Glutamatergic neuron (in vitro differentiated cells): ENCODE measurements around the gene NID1. TPM values are rescaled to one million over a fixed set of nuclear protein-coding genes. Genes with fewer than 3 reads are reported as not detected.
A peak's percentile ranks its signal among the peaks of the same experiment; 100 is the strongest.

Source experiments
- DNase-seq: peaks from one replicate; pipeline ENCODE4 v3.0.0; 2022
- H3K27ac Mint-ChIP-seq: one replicate; pipeline ENCODE4 v1.8.0; 2020; ENCODE audit warnings: mild to moderate bottlenecking, mixed read lengths, inconsistent platforms; ENCODE audit not compliant: unreplicated experiment
- H3K27me3 Mint-ChIP-seq: one replicate; pipeline ENCODE4 v1.8.0; 2020; ENCODE audit warnings: mild to moderate bottlenecking, moderate library complexity, mixed read lengths, inconsistent platforms; ENCODE audit not compliant: unreplicated experiment
- H3K36me3 Mint-ChIP-seq: one replicate; pipeline ENCODE4 v1.8.0; 2020; ENCODE audit warnings: mild to moderate bottlenecking, mixed read lengths, inconsistent platforms; ENCODE audit not compliant: unreplicated experiment
- H3K4me1 Mint-ChIP-seq: one replicate; pipeline ENCODE4 v1.8.0; 2020; ENCODE audit warnings: mild to moderate bottlenecking, low read depth, mixed read lengths, inconsistent platforms; ENCODE audit not compliant: unreplicated experiment
- H3K4me3 Mint-ChIP-seq: one replicate; pipeline ENCODE4 v1.8.0; 2020; ENCODE audit warnings: mild to moderate bottlenecking, mixed read lengths, inconsistent platforms; ENCODE audit not compliant: unreplicated experiment
- H3K9me3 Mint-ChIP-seq: one replicate; pipeline ENCODE4 v1.8.0; 2020; ENCODE audit warnings: mild to moderate bottlenecking, moderate library complexity, mixed read lengths, inconsistent platforms; ENCODE audit not compliant: unreplicated experiment
- total RNA-seq: library from RNA; stranded (reverse); fragmentation: NEBNext Ultra II Directional; extraction: Animal tissue kit (Norgen Biotek cat#: 25700); gene quantifications from one replicate; pipeline ENCODE4 v1.2.1, GENCODE V29; 2021; ENCODE audit not compliant: unreplicated experiment
- TF ChIP-seq, protein P1 (sequence below): fragments of 200-600 bp; sonication (generic); IDR thresholded peaks from one replicate; pipeline ENCODE4 v1.5.0; 2021; ENCODE audit not compliant: partially characterized antibody, unreplicated experiment

The NID1 gene
- total RNA-seq, 1 donor from 2014 or later: 1.4 TPM

DNA sequence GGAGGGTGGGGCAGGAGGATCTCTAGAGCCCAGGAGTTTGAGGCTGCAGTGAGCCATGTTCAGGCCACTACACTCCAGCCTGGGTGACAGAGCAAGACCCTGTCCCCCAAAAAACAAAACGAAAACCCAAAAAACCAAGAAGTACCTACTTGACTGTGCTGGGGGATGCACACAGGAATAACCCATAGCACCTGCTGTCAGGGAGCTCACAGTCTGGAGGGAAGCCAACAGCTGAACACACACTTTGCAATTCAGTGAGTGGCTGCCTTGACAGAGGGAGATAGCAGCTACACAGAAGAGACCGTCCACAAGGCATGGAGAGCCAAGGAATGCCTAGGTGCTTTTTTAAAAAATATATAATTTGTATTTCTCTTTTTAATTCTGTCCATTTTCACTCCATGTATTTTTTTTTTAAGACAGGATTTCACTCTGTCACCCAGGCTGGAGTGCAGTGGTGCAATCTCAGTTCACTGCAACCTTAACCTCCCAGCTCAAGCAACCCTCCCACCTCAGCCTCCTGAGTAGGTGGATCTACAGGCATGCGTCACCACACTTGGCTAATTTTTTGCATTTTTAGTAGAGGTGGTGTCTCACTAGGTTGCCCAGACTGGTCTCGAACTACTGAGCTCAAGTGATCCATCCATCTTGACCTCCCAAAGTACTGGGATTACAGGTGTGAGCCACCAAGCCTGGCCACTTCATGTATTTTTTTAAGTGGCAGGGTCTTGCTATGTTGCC is 68.7 kb downstream of the NID1 start:
- H3K9me3 Mint-ChIP-seq: peaks cover 3% of the 10 kb centered on the region
- peaks cover 6% of the 10 kb centered on the region for H3K36me3 Mint-ChIP-seq
- no peak for DNase-seq
- H3K4me3 Mint-ChIP-seq: no peak overlapping the region
- no peak overlapping the region for H3K27ac Mint-ChIP-seq
- no peaks in the 10 kb centered on the region for H3K4me1 Mint-ChIP-seq
- peaks cover 10% of the 10 kb centered on the region for H3K27me3 Mint-ChIP-seq
- TF ChIP-seq, protein P1, sequence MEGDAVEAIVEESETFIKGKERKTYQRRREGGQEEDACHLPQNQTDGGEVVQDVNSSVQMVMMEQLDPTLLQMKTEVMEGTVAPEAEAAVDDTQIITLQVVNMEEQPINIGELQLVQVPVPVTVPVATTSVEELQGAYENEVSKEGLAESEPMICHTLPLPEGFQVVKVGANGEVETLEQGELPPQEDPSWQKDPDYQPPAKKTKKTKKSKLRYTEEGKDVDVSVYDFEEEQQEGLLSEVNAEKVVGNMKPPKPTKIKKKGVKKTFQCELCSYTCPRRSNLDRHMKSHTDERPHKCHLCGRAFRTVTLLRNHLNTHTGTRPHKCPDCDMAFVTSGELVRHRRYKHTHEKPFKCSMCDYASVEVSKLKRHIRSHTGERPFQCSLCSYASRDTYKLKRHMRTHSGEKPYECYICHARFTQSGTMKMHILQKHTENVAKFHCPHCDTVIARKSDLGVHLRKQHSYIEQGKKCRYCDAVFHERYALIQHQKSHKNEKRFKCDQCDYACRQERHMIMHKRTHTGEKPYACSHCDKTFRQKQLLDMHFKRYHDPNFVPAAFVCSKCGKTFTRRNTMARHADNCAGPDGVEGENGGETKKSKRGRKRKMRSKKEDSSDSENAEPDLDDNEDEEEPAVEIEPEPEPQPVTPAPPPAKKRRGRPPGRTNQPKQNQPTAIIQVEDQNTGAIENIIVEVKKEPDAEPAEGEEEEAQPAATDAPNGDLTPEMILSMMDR: no peak

DNA sequence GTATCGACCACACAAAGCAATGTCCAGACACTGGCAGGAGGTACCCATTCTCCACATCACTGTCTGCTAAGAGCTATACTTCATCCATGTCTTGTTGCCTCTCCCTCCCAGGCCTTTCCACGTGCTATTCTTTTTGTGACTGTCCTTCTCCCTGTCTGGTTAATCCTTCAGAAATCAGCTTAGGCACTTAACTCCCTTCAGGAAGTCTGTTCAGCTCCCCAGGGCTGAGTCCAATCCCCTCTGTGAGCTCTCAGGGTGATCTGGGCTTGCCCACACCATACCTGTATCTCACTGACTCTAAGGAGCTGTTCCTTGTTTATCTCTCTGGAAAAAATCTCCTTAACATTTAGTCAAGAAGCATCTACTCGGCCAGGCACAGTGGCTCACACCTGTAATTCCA is 69.4 kb downstream of the NID1 start:
- Mint-ChIP-seq H3K9me3 (peaks cover 4% of the 10 kb centered on the region), H3K4me1 (no peaks in the 10 kb centered on the region), H3K27ac (no peak overlapping the region), H3K27me3 (peaks cover 10% of the 10 kb centered on the region), H3K36me3 (peaks cover 10% of the 10 kb centered on the region), H3K4me3 (no peak overlapping the region)
- TF ChIP-seq, protein P1: no peak
- no peak for DNase-seq

DNA sequence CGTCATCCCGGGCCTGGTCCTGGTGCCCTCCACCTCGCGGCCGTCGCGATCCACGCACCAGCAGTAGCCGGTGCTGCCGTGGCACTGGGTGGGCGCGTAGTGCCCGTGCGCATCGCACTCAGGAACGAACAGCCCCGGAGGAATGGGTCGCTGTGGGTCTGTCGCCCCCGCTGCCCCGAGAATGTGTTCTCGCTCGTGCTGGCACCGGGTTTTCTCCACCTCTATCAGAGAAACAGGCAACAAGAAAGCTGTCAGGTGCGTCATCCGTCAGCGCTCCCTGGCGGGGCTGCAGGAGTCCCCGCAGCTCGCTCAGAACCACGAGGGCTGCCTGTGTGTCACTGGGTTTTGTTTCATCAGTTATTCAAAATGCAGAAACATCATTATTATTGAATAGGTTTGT is 71.2 kb downstream of the NID1 start:
- H3K4me1 Mint-ChIP-seq: no peaks in the 10 kb centered on the region
- no peak overlapping the region for H3K4me3 Mint-ChIP-seq
- peaks cover 6% of the 10 kb centered on the region for H3K27me3 Mint-ChIP-seq
- peaks cover 15% of the 10 kb centered on the region for H3K9me3 Mint-ChIP-seq
- H3K27ac Mint-ChIP-seq: no peak overlapping the region
- peaks cover 23% of the 10 kb centered on the region for H3K36me3 Mint-ChIP-seq
- TF ChIP-seq, protein P1: no peak
- no peak for DNase-seq

DNA sequence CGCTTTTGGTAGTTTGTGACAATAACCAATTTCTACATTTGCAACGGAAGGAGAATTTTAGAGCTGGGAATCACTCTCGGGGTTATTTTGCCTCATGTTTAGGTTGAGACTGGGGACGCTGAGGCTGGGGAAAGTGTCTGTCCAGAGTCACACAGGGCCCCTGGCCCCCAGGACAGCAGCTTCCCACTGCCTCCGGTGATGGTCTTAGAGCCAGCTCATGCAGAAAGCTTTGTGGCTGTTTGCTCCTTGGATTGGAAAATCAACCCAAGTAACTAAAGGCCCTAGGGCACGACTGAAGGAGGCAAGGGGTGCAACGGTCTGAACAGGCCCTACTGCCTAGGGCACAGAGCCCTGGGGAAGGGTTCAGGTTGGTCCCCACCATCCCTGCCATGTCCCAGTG is 72.0 kb downstream of the NID1 start:
- no peak overlapping the region for H3K27ac Mint-ChIP-seq
- peaks cover 15% of the 10 kb centered on the region for H3K9me3 Mint-ChIP-seq
- TF ChIP-seq, protein P1: no peak
- DNase-seq: no peak
- no peak overlapping the region for H3K4me3 Mint-ChIP-seq
- H3K4me1 Mint-ChIP-seq: no peaks in the 10 kb centered on the region
- H3K27me3 Mint-ChIP-seq: peaks cover 6% of the 10 kb centered on the region
- H3K36me3 Mint-ChIP-seq: peaks cover 31% of the 10 kb centered on the region

DNA sequence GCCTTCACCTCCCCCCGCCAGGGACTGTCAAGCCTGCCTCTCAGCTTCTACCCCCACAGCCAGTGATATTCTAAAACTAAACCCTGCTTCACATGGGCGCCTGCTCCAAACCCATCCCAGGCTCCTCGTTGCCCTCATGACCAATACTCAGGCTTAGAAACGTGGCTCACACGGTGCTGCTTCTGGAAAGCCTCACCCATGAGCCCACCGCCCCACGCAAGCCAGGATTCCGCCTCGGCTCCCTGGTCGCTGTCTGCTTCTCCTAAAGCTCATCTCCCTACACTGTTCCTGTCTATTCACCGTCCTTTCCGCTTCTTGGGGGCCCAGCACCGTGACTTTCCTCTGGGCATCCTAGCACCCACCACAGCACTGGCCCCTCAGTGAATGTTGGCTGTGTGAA is 72.5 kb downstream of the NID1 start:
- DNase-seq: no peak
- Mint-ChIP-seq H3K4me3 (no peak overlapping the region), H3K36me3 (peaks cover 32% of the 10 kb centered on the region), H3K4me1 (no peaks in the 10 kb centered on the region), H3K9me3 (peaks cover 15% of the 10 kb centered on the region), H3K27ac (peak overlapping the region; percentile 21), H3K27me3 (peaks cover 6% of the 10 kb centered on the region)
- TF ChIP-seq, protein P1: no peak
